B cell (primary cell): Measurements from ENCODE around the gene TXLNA. TPM values are rescaled to one million over a fixed set of nuclear protein-coding genes. Genes with fewer than 3 reads are reported as not detected.
A peak's percentile ranks its signal among the peaks of the same experiment; 100 is the strongest.
"Not testable (repeated sequence)": the region's sequence is repeated elsewhere in the genome, so short reads cannot be mapped to it uniquely, and the experiment has no call there.

Experiments used
- ATAC-seq: fragments of 200-7000 bp; cut with Tn5 transposase; one replicate; pipeline ENCODE4 v1.10.0; 2021; ENCODE audit warnings: low read depth, mild to moderate bottlenecking, moderate number of reproducible peaks, moderate library complexity
- CTCF ChIA-PET: fragments of 350-600 bp; sonication (Branson Sonifier 250); formaldehyde crosslinking; loops from one replicate; lab custom pipeline; 2021; ENCODE audit warnings: antibody characterized with exemption, inconsistent platforms; lab: Charles Lee
- POLR2A ChIA-PET: fragments of 350-600 bp; sonication (Branson Sonifier 250); formaldehyde crosslinking; loops from one replicate; lab custom pipeline; 2021; ENCODE audit warnings: antibody characterized with exemption; lab: Charles Lee
- DNase-seq: peaks from one replicate; pipeline ENCODE4 v3.0.0; 2013
- H2AFZ ChIP-seq: 2 replicates; pipeline ENCODE4 v1.6.1; 2012; ENCODE audit warnings: mild to moderate bottlenecking, low read depth, low read length; ENCODE audit not compliant: insufficient read depth, poor library complexity, severe bottlenecking
- H3K27ac ChIP-seq, 2 donors: 1 replicate in 1 of 2; 2 replicates in 1 of 2; pipeline ENCODE4 v1.5.1; 2012 to 2013; ENCODE audit warnings: low read length in 2 of 2, mild to moderate bottlenecking in 2 of 2, moderate library complexity in 1 of 2
- H3K27me3 ChIP-seq, 4 experiments: fragments of 200-600 bp in 1 of 4; sonication (generic) in 1 of 4; replicated peaks in 1 of 4; 1 replicate in 2 of 4; 2 replicates in 2 of 4; pipeline versions ENCODE4 v1.6.1 to v1.7.0; 2013 to 2016; ENCODE audit warnings: low read length in 3 of 4, mild to moderate bottlenecking in 2 of 4, mixed read lengths in 1 of 4, moderate library complexity in 1 of 4; ENCODE audit not compliant: insufficient read depth in 4 of 4, control insufficient read depth in 3 of 4; ENCODE audit errors: control extremely low read depth in 1 of 4
- H3K36me3 ChIP-seq, 2 experiments: replicated peaks in 1 of 2; 1 replicate in 1 of 2; 2 replicates in 1 of 2; pipeline versions ENCODE4 v1.6.1 to v1.7.1; 2013; ENCODE audit warnings: low read length in 1 of 2; ENCODE audit not compliant: insufficient read depth in 2 of 2, control insufficient read depth in 1 of 2; ENCODE audit errors: control extremely low read depth in 1 of 2, extremely low read depth in 1 of 2
- H3K4me1 ChIP-seq, 2 donors: fragments of 200-600 bp in 1 of 2; sonication (generic) in 1 of 2; 1 replicate in 1 of 2; 2 replicates in 1 of 2; pipeline versions ENCODE4 v1.5.1 to v1.6.1; 2013 to 2017; ENCODE audit warnings: low read length in 2 of 2; ENCODE audit not compliant: control insufficient read depth in 2 of 2, insufficient read depth in 2 of 2
- H3K4me2 ChIP-seq: replicated peaks from 2 replicates; pipeline ENCODE3; 2012; ENCODE audit warnings: mild to moderate bottlenecking, low read depth, low read length; ENCODE audit not compliant: poor library complexity, severe bottlenecking
- H3K4me3 ChIP-seq, 5 experiments: fragments of 200-600 bp in 1 of 5; sonication (generic) in 1 of 5; 1 replicate in 3 of 5; 2 replicates in 2 of 5; pipeline versions ENCODE4 v1.5.1 to v1.7.0; 2011 to 2016; ENCODE audit warnings: low read length in 4 of 5, mild to moderate bottlenecking in 4 of 5, low read depth in 2 of 5, control low read depth in 1 of 5, moderate library complexity in 1 of 5; ENCODE audit not compliant: insufficient read depth in 1 of 5; ENCODE audit errors: control extremely low read depth in 1 of 5, extremely low read depth in 1 of 5
- H3K79me2 ChIP-seq: fragments of 200-600 bp; sonication (generic); one replicate; pipeline ENCODE4 v1.6.0; 2016; ENCODE audit warnings: low read length; ENCODE audit not compliant: control insufficient read depth, insufficient read depth
- H3K9ac ChIP-seq: fragments of 200-600 bp; sonication (generic); 2 replicates; pipeline ENCODE4 v1.6.1; 2017; ENCODE audit warnings: mild to moderate bottlenecking, low read length, moderate library complexity
- H3K9me3 ChIP-seq, 3 donors: one replicate each; pipeline versions ENCODE4 v1.6.1 to v1.7.1; 2013; ENCODE audit warnings: low read length in 2 of 3; ENCODE audit not compliant: control insufficient read depth in 2 of 3, insufficient read depth in 1 of 3; ENCODE audit errors: control extremely low read depth in 1 of 3
- H4K20me1 ChIP-seq: 2 replicates; pipeline ENCODE4 v1.6.0; 2012; ENCODE audit warnings: mild to moderate bottlenecking, low read length; ENCODE audit not compliant: insufficient read depth, control insufficient read depth, poor library complexity, severe bottlenecking
- H3K27ac Mint-ChIP-seq: one replicate; pipeline ENCODE4 v1.8.0; 2021; ENCODE audit warnings: mixed read lengths
- H3K27me3 Mint-ChIP-seq: one replicate; pipeline ENCODE4 v1.8.0; 2021; ENCODE audit warnings: mixed read lengths
- H3K4me1 Mint-ChIP-seq: one replicate; pipeline ENCODE4 v1.8.0; 2021; ENCODE audit warnings: mixed read lengths
- H3K4me3 Mint-ChIP-seq: one replicate; pipeline ENCODE4 v1.8.0; 2021; ENCODE audit warnings: mixed read lengths
- H3K9me3 Mint-ChIP-seq: one replicate; pipeline ENCODE4 v1.8.0; 2022; ENCODE audit warnings: mixed read lengths; ENCODE audit not compliant: insufficient read depth
- CTCF ChIP-seq: fragments of 200-600 bp; IDR thresholded peaks from one replicate; pipeline ENCODE4 v1.8.0; 2022; ENCODE audit warnings: antibody characterized with exemption, mild to moderate bottlenecking
- EZH2 ChIP-seq: IDR thresholded peaks from 2 replicates; pipeline ENCODE4 v1.6.1; 2012; ENCODE audit warnings: borderline replicate concordance, low read depth, mild to moderate bottlenecking, moderate library complexity, low read length; ENCODE audit not compliant: insufficient read depth, poor library complexity, severe bottlenecking
- WGBS: methylation state at CpG from one replicate; pipeline ENCODE4 v1.1.5; 2013; ENCODE audit warnings: missing lambda C conversion rate; ENCODE audit not compliant: insufficient coverage; 5-methylcytosine and 5-hydroxymethylcytosine counted together
- intact Hi-C: fragments of 100-400 bp; cut with micrococcal nuclease; formaldehyde crosslinking; loops from one replicate; pipeline ENCODE4 v1.10.0; 2022
- polyA plus RNA-seq: library from polyadenylated mRNA; depleted of rRNA; stranded (reverse); fragments of >200 nt; gene quantifications from 2 replicates; pipeline ENCODE4 v1.2.3, GENCODE V29; 2012
- total RNA-seq, 2 donors: library from RNA; stranded (reverse); fragments of 120-200 nt in 1 of 2; gene quantifications; 1 replicate in 1 of 2; 2 replicates in 1 of 2; pipeline versions ENCODE4 v1.2.3 to v1.2.4, GENCODE V29; 2013 to 2022

Gene TXLNA
- total and polyA plus RNA-seq, 2 donors (not counting 1 experiment from before 2014, with no cell fraction given), result 23.0 to 38.3 TPM

- H3K79me2 ChIP-seq, result peaks cover 10% of the 10 kb centered on the region
- Mint-ChIP-seq H3K9me3 (no peaks in the 10 kb centered on the region), H3K4me1 (no peaks in the 10 kb centered on the region), H3K4me3 (no peak overlapping the region), H3K27ac (peak overlapping the region; percentile 32), H3K27me3 (no peaks in the 10 kb centered on the region)
- no peaks in the 10 kb centered on the region for H3K27me3 ChIP-seq
- H3K4me1 ChIP-seq, result no peaks in the 10 kb centered on the region
- H4K20me1 ChIP-seq, result peaks cover 21% of the 10 kb centered on the region
- TF ChIP-seq EZH2 (no peak), CTCF (no peak)
- WGBS, result 64% methylated on average over 1 of the region's 3 CpGs
- POLR2A ChIA-PET, result interaction anchor here (0.6 kb wide), 1 partner anchor 177 kb away, joined by 3 read pairs; the partner anchor contains the start of gene MARCKSL1
- H3K9ac ChIP-seq, result no peak overlapping the region
- no peak overlapping the region for H2AFZ ChIP-seq
- ATAC-seq (no peak), DNase-seq (no peak)
- H3K4me2 ChIP-seq, result no peak overlapping the region
- no peak overlapping the region for H3K27ac ChIP-seq
- intact Hi-C loops, result no loop called here
- CTCF ChIA-PET, result no interaction called here
- H3K36me3 ChIP-seq, result peaks cover 36 to 87% of the 10 kb centered on the region in 2 experiments
- H3K9me3 ChIP-seq, result no peaks in the 10 kb centered on the region
- no peak overlapping the region for H3K4me3 ChIP-seq
These were observed 20.3 kb upstream of the TXLNA start for GRCh38 chr1:32159189-32159588.

GRCh38 chr1:32163405-32163804 is 16.1 kb upstream of the TXLNA start:
- Histone ChIP-seq H3K4me2 (no peak overlapping the region), H3K27me3 (no peaks in the 10 kb centered on the region), H3K9ac (no peak overlapping the region), H3K9me3 (no peaks in the 10 kb centered on the region), H3K4me3 (no peak overlapping the region), H3K36me3 (peaks cover 31 to 85% of the 10 kb centered on the region in 2 experiments), H4K20me1 (no peaks in the 10 kb centered on the region), H3K27ac (no peak overlapping the region), H2AFZ (no peak overlapping the region), H3K4me1 (no peaks in the 10 kb centered on the region), H3K79me2 (peaks cover 2% of the 10 kb centered on the region)
- DNase-seq, result no peak
- intact Hi-C loops, result no loop called here
- H3K9me3 Mint-ChIP-seq, result no peaks in the 10 kb centered on the region
- ChIA-PET POLR2A (interaction anchor here (0.7 kb wide), 1 partner anchor 8 kb away, joined by 6 read pairs; no protein-coding TSS in a partner anchor), CTCF (interaction anchor here (1.3 to 1.6 kb wide), 2 partner anchors 15 to 374 kb away, joined by 3 to 5 read pairs; no protein-coding TSS in a partner anchor)
- WGBS, result no CpG with 5 or more reads among the region's 2 CpGs
- no peaks in the 10 kb centered on the region for H3K27me3 Mint-ChIP-seq
- TF ChIP-seq EZH2 (no peak), CTCF (no peak)
- H3K27ac Mint-ChIP-seq, result no peak overlapping the region
- no peak overlapping the region for H3K4me3 Mint-ChIP-seq
- no peaks in the 10 kb centered on the region for H3K4me1 Mint-ChIP-seq
- ATAC-seq, result no peak

GRCh38 chr1:32165633-32166032 is 13.8 kb upstream of the TXLNA start:
- H3K4me3 Mint-ChIP-seq, H2AFZ ChIP-seq, H3K9me3 Mint-ChIP-seq, CTCF ChIA-PET, H3K27me3 Mint-ChIP-seq, H4K20me1 ChIP-seq, H3K27ac ChIP-seq, POLR2A ChIA-PET, ATAC-seq, H3K27ac Mint-ChIP-seq, H3K4me3 ChIP-seq, DNase-seq, H3K9me3 ChIP-seq, H3K4me2 ChIP-seq, intact Hi-C loops, H3K27me3 ChIP-seq, H3K4me1 Mint-ChIP-seq, H3K9ac ChIP-seq, H3K4me1 ChIP-seq, H3K79me2 ChIP-seq: not testable (repeated sequence)
- 97% methylated on average over 8 of the region's 10 CpGs for WGBS
- H3K36me3 ChIP-seq, result peaks cover 21 to 82% of the 10 kb centered on the region in 2 experiments
